ENCODE results near the gene KIFC1. TPM values are rescaled to one million over a fixed set of nuclear protein-coding genes. Genes with fewer than 3 reads are reported as not detected.

The KIFC1 gene
- polyA plus RNA-seq, 1 of the 3 experiments (the other 2 are of a cell fraction) = 35.9 TPM

DNA sequence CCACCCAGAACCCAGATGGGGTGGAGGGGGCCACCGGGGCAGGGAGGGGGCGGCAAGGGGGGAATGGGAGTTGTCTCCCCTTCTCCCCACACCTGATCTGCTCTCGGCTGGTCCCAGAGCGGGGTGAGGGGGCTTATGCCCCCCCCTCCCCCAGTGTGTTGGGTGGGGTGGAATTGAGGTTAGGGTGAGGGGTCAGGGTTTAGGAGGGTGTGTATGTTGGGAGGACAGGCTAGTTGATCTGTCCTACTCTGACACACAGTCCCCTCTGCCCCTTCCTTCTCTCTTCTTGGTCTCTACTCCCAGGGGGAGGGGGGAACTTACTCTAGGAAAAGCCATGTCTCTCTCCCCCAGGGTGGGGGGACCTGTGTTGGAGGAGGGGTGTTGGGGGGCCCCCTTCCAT is 60.9 kb downstream of the KIFC1 start (continued):
- TF ChIP-seq, protein P1, sequence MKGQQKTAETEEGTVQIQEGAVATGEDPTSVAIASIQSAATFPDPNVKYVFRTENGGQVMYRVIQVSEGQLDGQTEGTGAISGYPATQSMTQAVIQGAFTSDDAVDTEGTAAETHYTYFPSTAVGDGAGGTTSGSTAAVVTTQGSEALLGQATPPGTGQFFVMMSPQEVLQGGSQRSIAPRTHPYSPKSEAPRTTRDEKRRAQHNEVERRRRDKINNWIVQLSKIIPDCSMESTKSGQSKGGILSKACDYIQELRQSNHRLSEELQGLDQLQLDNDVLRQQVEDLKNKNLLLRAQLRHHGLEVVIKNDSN (IDR thresholded peaks at IDR 0.05; ENCODE audit: borderline replicate concordance, low read depth) = no peak
- TF ChIP-seq GABPA (IDR thresholded peaks at IDR 0.05; ENCODE audit: low read depth) = no peak
- TF ChIP-seq MXI1 (IDR thresholded peaks at IDR 0.05; ENCODE audit: low read depth, low read length) = no peak
- no peak for TF ChIP-seq CHD2 (IDR thresholded peaks at IDR 0.05; ENCODE audit: low read length, partially characterized antibody)
- TF ChIP-seq, protein P2, sequence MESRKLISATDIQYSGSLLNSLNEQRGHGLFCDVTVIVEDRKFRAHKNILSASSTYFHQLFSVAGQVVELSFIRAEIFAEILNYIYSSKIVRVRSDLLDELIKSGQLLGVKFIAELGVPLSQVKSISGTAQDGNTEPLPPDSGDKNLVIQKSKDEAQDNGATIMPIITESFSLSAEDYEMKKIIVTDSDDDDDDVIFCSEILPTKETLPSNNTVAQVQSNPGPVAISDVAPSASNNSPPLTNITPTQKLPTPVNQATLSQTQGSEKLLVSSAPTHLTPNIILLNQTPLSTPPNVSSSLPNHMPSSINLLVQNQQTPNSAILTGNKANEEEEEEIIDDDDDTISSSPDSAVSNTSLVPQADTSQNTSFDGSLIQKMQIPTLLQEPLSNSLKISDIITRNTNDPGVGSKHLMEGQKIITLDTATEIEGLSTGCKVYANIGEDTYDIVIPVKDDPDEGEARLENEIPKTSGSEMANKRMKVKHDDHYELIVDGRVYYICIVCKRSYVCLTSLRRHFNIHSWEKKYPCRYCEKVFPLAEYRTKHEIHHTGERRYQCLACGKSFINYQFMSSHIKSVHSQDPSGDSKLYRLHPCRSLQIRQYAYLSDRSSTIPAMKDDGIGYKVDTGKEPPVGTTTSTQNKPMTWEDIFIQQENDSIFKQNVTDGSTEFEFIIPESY (IDR thresholded peaks at IDR 0.05; ENCODE audit: borderline replicate concordance, low read depth) = no peak
- TF ChIP-seq, protein P3, sequence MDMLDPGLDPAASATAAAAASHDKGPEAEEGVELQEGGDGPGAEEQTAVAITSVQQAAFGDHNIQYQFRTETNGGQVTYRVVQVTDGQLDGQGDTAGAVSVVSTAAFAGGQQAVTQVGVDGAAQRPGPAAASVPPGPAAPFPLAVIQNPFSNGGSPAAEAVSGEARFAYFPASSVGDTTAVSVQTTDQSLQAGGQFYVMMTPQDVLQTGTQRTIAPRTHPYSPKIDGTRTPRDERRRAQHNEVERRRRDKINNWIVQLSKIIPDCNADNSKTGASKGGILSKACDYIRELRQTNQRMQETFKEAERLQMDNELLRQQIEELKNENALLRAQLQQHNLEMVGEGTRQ (IDR thresholded peaks at IDR 0.05; ENCODE audit: borderline replicate concordance, low read depth, low read length) = no peak
- TF ChIP-seq TAF1 (IDR thresholded peaks at IDR 0.05; ENCODE audit: borderline replicate concordance, low read depth, low read length) = no peak
- TF ChIP-seq NFIC (IDR thresholded peaks at IDR 0.05; ENCODE audit: borderline replicate concordance) = no peak
- TF ChIP-seq GATA2 (CRISPR knock-in tag; IDR thresholded peaks at IDR 0.05) = no peak

DNA sequence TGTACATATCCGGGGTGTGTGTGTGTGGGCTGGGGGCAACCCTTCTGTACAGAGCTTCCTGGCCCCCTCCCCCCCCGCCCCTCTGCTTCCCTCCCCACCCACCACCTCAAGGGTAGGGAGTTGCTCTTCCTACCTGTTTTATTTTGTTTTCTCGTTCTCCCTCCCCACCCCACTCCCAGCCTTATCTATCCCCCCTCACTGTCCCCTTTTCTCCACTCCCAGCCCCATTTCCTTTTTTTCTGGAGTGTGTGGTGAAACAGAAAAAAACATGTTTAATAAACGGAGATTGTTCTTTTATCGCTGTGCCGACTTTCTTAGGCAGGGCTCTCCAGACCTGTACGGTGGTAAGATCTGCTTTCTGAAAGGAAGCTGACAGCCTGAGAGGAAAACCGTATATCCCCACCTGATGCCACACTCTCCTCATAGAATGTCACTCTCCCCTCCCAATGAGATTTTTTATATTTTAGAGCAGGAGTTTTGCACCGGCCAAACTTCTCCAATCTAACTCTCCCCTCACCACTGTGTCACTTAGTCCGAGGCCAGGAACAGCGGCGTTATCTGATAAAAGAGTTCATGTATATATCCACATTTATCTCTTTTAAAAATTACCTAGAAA is 61.9 kb downstream of the KIFC1 start:
- Histone ChIP-seq H3K27me3 (ENCODE audit: insufficient read depth) (no peaks in the 10 kb centered on the region), H2AFZ (ENCODE audit: low read depth) (0 out of 2 replicates have a peak overlapping the region, but pooled peaks have one; percentile 45), H3K4me1 (ENCODE audit: control insufficient read depth in 1 of 2, insufficient read depth in 2 of 2, low read depth in 1 of 2, low read length in 1 of 2) (peaks cover 0 to 21% of the 10 kb centered on the region in 2 experiments; a peak in 1 of 4 replicates), H3F3A (replicated peaks; ENCODE audit: insufficient read depth) (peaks cover 17% of the 10 kb centered on the region), H3K36me3 (replicated peaks in 1 of 2; ENCODE audit: control insufficient read depth in 1 of 2, insufficient read depth in 2 of 2, low read length in 1 of 2) (peaks cover 10 to 30% of the 10 kb centered on the region in 2 experiments), H3K79me2 (ENCODE audit: insufficient read depth) (peaks cover 32% of the 10 kb centered on the region), H3K27ac (ENCODE audit: low read depth in 2 of 2, low read length in 1 of 2) (peak overlapping the region; percentile 57 to 79; a peak in 3 of 4 replicates), H3K9me3 (no peaks in the 10 kb centered on the region), H3K9ac (peak overlapping the region; percentile 71), H3K4me3 (ENCODE audit: low read depth in 2 of 2, low read length in 1 of 2) (peak overlapping the region; percentile 81 to 85), H3K4me2 (peak overlapping the region; percentile 82), H4K20me1 (ENCODE audit: insufficient read depth) (no peaks in the 10 kb centered on the region), H3K9me2 (no peaks in the 10 kb centered on the region)
- CTCF ChIA-PET = interaction anchor here (0.9 to 1.8 kb wide), 3 partner anchors 14 to 136 kb away, joined by 3 to 8 read pairs (median 3); no protein-coding TSS in a partner anchor
- POLR2A ChIA-PET = interaction anchor here (0.9 to 1.5 kb wide), 4 partner anchors 8 to 126 kb away, joined by 3 to 8 read pairs (median 4); partner anchors contain the start of genes BAK1 and CUTA
- 4% methylated on average over 12 of the region's 12 CpGs for WGBS (ENCODE audit: low lambda C conversion rate)
- peak; percentile 51 for DNase-seq
- no peak for TF ChIP-seq NRF1 (IDR thresholded peaks at IDR 0.05; ENCODE audit: low read depth, low read length)
- TF ChIP-seq JUND (IDR thresholded peaks at IDR 0.05) = 0 out of 2 replicates have a peak, but pooled peaks have one; percentile 3

Data from SK-N-SH (cell line).